NB4 (cell line): ENCODE measurements around the gene NRARP.

Experiments
- DNase-seq: peaks from one replicate; pipeline ENCODE4 v3.0.0; 2010; ENCODE audit warnings: low read depth
- H3K4me3 ChIP-seq: one replicate; pipeline ENCODE4 v1.5.1; 2011; ENCODE audit warnings: mild to moderate bottlenecking, low read depth, low read length, moderate library complexity
- CTCF ChIP-seq: IDR thresholded peaks from one replicate; pipeline ENCODE4 v1.5.1; 2012; ENCODE audit warnings: low read depth, low read length
- MAX ChIP-seq: IDR thresholded peaks from 2 replicates; pipeline ENCODE4 v1.6.1; 2011; ENCODE audit warnings: low read depth, low read length
- MYC ChIP-seq: IDR thresholded peaks from 2 replicates; pipeline ENCODE4 v1.6.1; 2011; ENCODE audit warnings: low read depth, low read length
- POLR2A ChIP-seq: IDR thresholded peaks from 2 replicates; pipeline ENCODE4 v1.6.1; 2011; ENCODE audit warnings: mild to moderate bottlenecking; ENCODE audit not compliant: insufficient read length; ENCODE audit errors: extremely low read depth

NRARP gene

GRCh38 chr9:137255448-137256114 lies 46.5 kb downstream of the NRARP start:
- TF ChIP-seq MAX (no peak), MYC (no peak)
- H3K4me3 ChIP-seq, result peak overlapping the region; percentile 85
- DNase-seq, result peak; percentile 65

- TF ChIP-seq POLR2A, result peak; percentile 88
- peak; percentile 39; the same call in 1 of the 2 replicates for TF ChIP-seq MYC
- TF ChIP-seq MAX, result no peak
- peak; percentile 90 for DNase-seq
- peak within 1 kb of the TSS; percentile 85 for H3K4me3 ChIP-seq
Observed at GRCh38 chr9:137254624-137255447, 47.2 kb downstream of the NRARP start, which contains the start of gene NELFB. TSS of gene NELFB (plus strand) at chr9:137255327.

- TF ChIP-seq MYC (no peak), POLR2A (no peak), CTCF (no peak), MAX (no peak)
- DNase-seq, result no peak
- H3K4me3 ChIP-seq, result no peak overlapping the region
Observed at GRCh38 chr9:137253717-137254623, 48.1 kb downstream of the NRARP start.

- TF ChIP-seq MAX (no peak), CTCF (no peak), MYC (no peak), POLR2A (no peak)
- DNase-seq, result no peak
Observed at GRCh38 chr9:137252555-137253506, 49.2 kb downstream of the NRARP start.

GRCh38 chr9:137251490-137252268 lies 50.4 kb downstream of the NRARP start:
- TF ChIP-seq POLR2A (no peak), MYC (no peak), CTCF (no peak), MAX (no peak)
- no peak overlapping the region for H3K4me3 ChIP-seq
- DNase-seq, result no peak

More at GRCh38 chr9:137252555-137253506, 49.2 kb downstream of the NRARP start:
- no peak overlapping the region for H3K4me3 ChIP-seq

- no peak for DNase-seq
- no peak for TF ChIP-seq CTCF
- no peak for TF ChIP-seq MYC
- TF ChIP-seq MAX, result no peak
- no peak for TF ChIP-seq POLR2A
- H3K4me3 ChIP-seq, result no peak within 1 kb of the TSS
Observed at GRCh38 chr9:137251194-137251461, 50.9 kb downstream of the NRARP start, which contains the start of gene STPG3. TSS of gene STPG3 (plus strand) at chr9:137251286. CDS start at chr9:137251287, 1 bp downstream.
